GM12878 (cell line): ENCODE data around the gene COX10. TPM values are rescaled to one million over a fixed set of nuclear protein-coding genes. Genes with fewer than 3 reads are reported as not detected.

ENCODE experiments used
- ATAC-seq: fragments of 200-7000 bp; cut with Tn5 transposase; 3 replicates; pipeline ENCODE4 v1.9.1; 2020; ENCODE audit warnings: mild to moderate bottlenecking, moderate library complexity
- BruUV-seq: library from RNA; stranded (reverse); fragments of 400-500 nt; replicated peaks from 2 replicates; lab custom pipeline; 2021; lab: Mats Ljungman, UMichigan
- CTCF ChIA-PET: fragments of 300-600 bp; sonication (Branson Sonifier 250); formaldehyde crosslinking; extraction: SDS; loops from one replicate; lab custom pipeline; 2021; ENCODE audit warnings: inconsistent platforms; lab: Yijun Ruan, JAX
- POLR2A ChIA-PET: fragments of 350-600 bp; formaldehyde crosslinking; extraction: SDS; loops from one replicate; lab custom pipeline; 2021; ENCODE audit warnings: inconsistent platforms; lab: Charles Lee
- RAD21 ChIA-PET: fragments of 300-600 bp; sonication (Branson Sonifier 250); formaldehyde crosslinking; loops from one replicate; lab custom pipeline; 2023; ENCODE audit warnings: antibody characterized with exemption; ENCODE audit not compliant: unreplicated experiment; lab: Charles Lee
- SMC1A ChIA-PET: fragments of 300-600 bp; sonication (Branson Sonifier 250); formaldehyde crosslinking; loops from one replicate; lab custom pipeline; 2023; ENCODE audit not compliant: unreplicated experiment, uncharacterized antibody; lab: Charles Lee
- DNase-seq: peaks from one replicate; pipeline ENCODE4 v3.0.0-alpha.2; 2011; ENCODE audit warnings: low read depth, low spot score
- FAIRE-seq: peaks from 3 replicates; lab custom pipeline; 2011; peaks lifted over from hg19 to GRCh38; lab: Jason Lieb, UNC
- H2AFZ ChIP-seq: 2 replicates; pipeline ENCODE4 v1.6.0; 2011; ENCODE audit warnings: low read depth, low read length, control low read depth; ENCODE audit not compliant: control insufficient read depth
- H3K27ac ChIP-seq: 2 replicates; pipeline ENCODE4 v1.5.1; 2011; ENCODE audit warnings: control low read depth; ENCODE audit not compliant: control insufficient read depth, insufficient read depth
- H3K27me3 ChIP-seq, 2 experiments: replicated peaks in 1 of 2; 2 replicates each; pipeline versions ENCODE4 v1.6.0 to v1.6.1; 2011; ENCODE audit warnings: low read length in 1 of 2; ENCODE audit not compliant: control insufficient read depth in 2 of 2, insufficient read depth in 2 of 2
- H3K36me3 ChIP-seq, 2 experiments: 2 replicates each; pipeline ENCODE4 v1.5.1; 2011; ENCODE audit warnings: low read length in 1 of 2; ENCODE audit not compliant: control insufficient read depth in 2 of 2, insufficient read depth in 2 of 2
- H3K4me1 ChIP-seq: 2 replicates; pipeline ENCODE4 v1.6.1; 2011; ENCODE audit warnings: mild to moderate bottlenecking, low read length, moderate library complexity, mixed read lengths; ENCODE audit not compliant: control insufficient read depth, insufficient read depth
- H3K4me2 ChIP-seq: 2 replicates; pipeline ENCODE4 v1.6.0; 2011; ENCODE audit warnings: control low read depth; ENCODE audit not compliant: control insufficient read depth, insufficient read depth
- H3K4me3 ChIP-seq: fragments of 200-600 bp; sonication (generic); 2 replicates; pipeline ENCODE4 v1.5.1; 2016
- H3K79me2 ChIP-seq: 2 replicates; pipeline ENCODE4 v1.6.0; 2011; ENCODE audit warnings: low read length; ENCODE audit not compliant: control insufficient read depth, insufficient read depth
- H3K9ac ChIP-seq: 2 replicates; pipeline ENCODE4 v1.8.0; 2011; ENCODE audit warnings: low read length, control low read depth, mixed read lengths; ENCODE audit not compliant: control insufficient read depth, insufficient read depth
- H3K9me3 ChIP-seq: replicated peaks from 3 replicates; pipeline ENCODE4 v1.5.1; 2011; ENCODE audit warnings: mild to moderate bottlenecking, low read length; ENCODE audit not compliant: control insufficient read depth, insufficient read depth
- H4K20me1 ChIP-seq: 2 replicates; pipeline ENCODE4 v1.6.0; 2011; ENCODE audit not compliant: control insufficient read depth, insufficient read depth
- ASH2L ChIP-seq: fragments of 300-600, 200-600 bp; sonication (generic); IDR thresholded peaks from 2 replicates; pipeline ENCODE4 v1.6.1; 2017; ENCODE audit warnings: low read depth, mild to moderate bottlenecking, borderline replicate concordance
- BACH1 ChIP-seq: fragments of 450-650 bp; IDR thresholded peaks from 2 replicates; pipeline ENCODE4 v1.6.1; 2017; ENCODE audit warnings: mild to moderate bottlenecking, borderline replicate concordance
- CEBPB ChIP-seq, 2 experiments: fragments of 150-350 bp in 1 of 2; IDR thresholded peaks; 2 replicates each; pipeline ENCODE4 v1.6.1; 2012 to 2014; ENCODE audit warnings: low read depth in 2 of 2, low read length in 2 of 2, borderline replicate concordance in 1 of 2, inconsistent platforms in 1 of 2
- CUX1 ChIP-seq: IDR thresholded peaks from 2 replicates; pipeline ENCODE4 v1.6.1; 2012; ENCODE audit warnings: improper control_type of control experiment, low read depth, low read length; ENCODE audit not compliant: insufficient replicate concordance
- HDAC2 ChIP-seq: fragments of 200-600 bp; sonication (generic); IDR thresholded peaks from 2 replicates; pipeline ENCODE4 v1.6.1; 2017
- IRF4 ChIP-seq: IDR thresholded peaks from 2 replicates; pipeline ENCODE4 v1.6.1; 2011; ENCODE audit warnings: low read depth, low read length
- TAF1 ChIP-seq: IDR thresholded peaks from 2 replicates; pipeline ENCODE4 v1.6.1; 2011; ENCODE audit warnings: mild to moderate bottlenecking, low read depth, low read length, borderline replicate concordance
- TCF7 ChIP-seq: IDR thresholded peaks from 2 replicates; pipeline ENCODE4 v1.6.1; 2014; ENCODE audit warnings: antibody characterized with exemption, borderline replicate concordance
- YY1 ChIP-seq: IDR thresholded peaks from 2 replicates; pipeline ENCODE4 v1.6.1; 2011; ENCODE audit warnings: low read depth, mild to moderate bottlenecking, low read length
- ZNF384 ChIP-seq: IDR thresholded peaks from 2 replicates; pipeline ENCODE4 v1.6.1; 2012; ENCODE audit warnings: low read depth, mild to moderate bottlenecking, low read length, improper control_type of control experiment, borderline replicate concordance
- WGBS: methylation state at CpG from one replicate; pipeline ENCODE4 v1.1.6; 2016; ENCODE audit warnings: low lambda C conversion rate; ENCODE audit not compliant: insufficient replicate concordance, insufficient coverage; ENCODE audit errors: missing lambda C conversion rate; 5-methylcytosine and 5-hydroxymethylcytosine counted together
- in situ Hi-C: fragments of 300-500 bp; cut with MboI; formaldehyde crosslinking; loops from 9 replicates; pipeline ENCODE4 v1.14.3; 2018; ENCODE audit warnings: mixed read lengths
- intact Hi-C: fragments of 100-400 bp; cut with micrococcal nuclease; formaldehyde crosslinking; loops from one replicate; pipeline ENCODE4 v1.14.2; 2022; ENCODE audit not compliant: unreplicated experiment
- polyA plus RNA-seq, 11 experiments: library from polyadenylated mRNA; depleted of rRNA in 4 of 11; unstranded in 6 of 11; stranded (reverse) in 5 of 11; fragments of >200 nt; fragmentation: Nextera tagmentation in 4 of 11; fragmentation: Illumina TruSeq in 1 of 11; extraction: Ambion mirVana in 4 of 11; extraction: Trizol in 1 of 11; gene quantifications; 1 replicate in 1 of 11; 2 replicates in 10 of 11; pipeline versions ENCODE4 v1.2.1 to v1.2.3, GENCODE V29; 2011 to 2016; ENCODE audit warnings: inconsistent platforms in 2 of 11, missing spikeins in 2 of 11, low read depth in 1 of 11
- total RNA-seq, 4 experiments: library from RNA; depleted of rRNA in 3 of 4; stranded (reverse); fragments of >200 nt in 3 of 4; fragmentation: Illumina TruSeq in 1 of 4; extraction: Trizol in 1 of 4; gene quantifications; 2 replicates each; pipeline versions ENCODE4 v1.2.1 to v1.2.3, GENCODE V29; 2013 to 2021
- TF ChIP-seq, protein P1 (sequence below): fragments of 450-650 bp; IDR thresholded peaks from 2 replicates; pipeline ENCODE4 v1.6.1; 2017; ENCODE audit warnings: antibody characterized with exemption, mild to moderate bottlenecking, moderate library complexity

COX10 gene
- total and polyA plus RNA-seq, 10 of the 15 experiments (the other 5 are each of a cell fraction or from before 2014, with no cell fraction given), result 9.6 to 29.4 (median 21.3) TPM

DNA sequence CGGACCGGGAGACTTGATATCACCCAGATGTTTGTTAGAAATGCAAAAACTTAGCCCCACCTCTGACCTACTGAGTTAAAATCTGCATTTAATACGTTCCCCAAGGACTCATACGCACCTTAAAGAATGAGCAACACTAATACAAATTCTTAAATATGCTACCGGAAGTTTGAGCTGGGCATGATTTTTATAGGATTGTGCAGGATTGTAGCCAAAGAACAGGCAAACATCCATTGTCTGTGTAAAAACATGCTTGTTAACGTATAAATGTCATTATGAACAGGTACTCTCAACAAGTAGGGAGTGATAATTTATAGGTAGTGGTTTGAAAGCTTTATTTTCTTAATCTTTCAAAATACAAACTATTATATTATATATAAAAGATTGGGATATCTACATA is 22.3 kb upstream of the COX10 start (continued):
- no peak for TF ChIP-seq ASH2L
- no peak for TF ChIP-seq CUX1
- TF ChIP-seq, all 136 proteins: peak for 0

DNA sequence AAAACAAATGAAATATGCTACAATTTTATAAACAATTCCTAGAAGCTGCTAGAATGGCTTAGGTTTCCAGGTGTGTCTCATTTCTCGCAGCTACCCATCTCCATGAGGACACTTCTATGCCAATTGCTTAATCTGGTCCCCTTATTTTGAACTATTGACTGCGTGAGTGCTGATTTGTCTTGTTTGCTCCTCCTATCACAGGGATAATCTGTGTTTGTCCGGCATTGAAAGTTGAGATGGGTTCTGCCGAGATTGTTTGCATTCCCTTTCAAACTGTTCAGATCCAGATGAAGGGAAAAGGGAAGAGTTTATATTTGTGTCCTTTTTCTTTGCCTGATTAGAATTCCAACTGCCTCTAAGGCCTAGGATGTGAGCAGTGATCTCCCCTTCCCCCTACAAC is 21.7 kb upstream of the COX10 start:
- Histone ChIP-seq H3K79me2 (no peaks in the 10 kb centered on the region), H3K4me1 (peaks cover 6% of the 10 kb centered on the region; the same call in 1 of the 2 replicates), H3K27me3 (no peaks in the 10 kb centered on the region), H3K27ac (no peak overlapping the region), H4K20me1 (no peaks in the 10 kb centered on the region), H3K4me3 (no peak overlapping the region), H3K9ac (no peak overlapping the region), H2AFZ (no peak overlapping the region), H3K9me3 (no peaks in the 10 kb centered on the region), H3K36me3 (no peaks in the 10 kb centered on the region; a peak in 1 of 4 replicates), H3K4me2 (no peak overlapping the region)
- POLR2A ChIA-PET, result no interaction called here
- FAIRE-seq (no peak), DNase-seq (no peak), ATAC-seq (no peak)
- CTCF ChIA-PET, result interaction anchor here (0.6 to 1.0 kb wide), 2 partner anchors 18 to 143 kb away, joined by 3 to 4 read pairs; no protein-coding TSS in a partner anchor
- 100% methylated on average over 4 of the region's 4 CpGs for WGBS
- in situ Hi-C loops, result no loop called here
- RAD21 ChIA-PET, result no interaction called here
- no TSS peak for BruUV-seq
- SMC1A ChIA-PET, result interaction anchor here (1.3 kb wide), 1 partner anchor 10 kb away, joined by 3 read pairs; no protein-coding TSS in a partner anchor
- intact Hi-C loops, result no loop called here
- TF ChIP-seq CEBPB (IDR thresholded peaks at IDR 0.05; ENCODE audit: borderline replicate concordance in 1 of 2, low read depth in 2 of 2, low read length in 2 of 2), result no peak
- no peak for TF ChIP-seq ZNF384
- TF ChIP-seq TCF7, result no peak
- no peak for TF ChIP-seq BACH1
- TF ChIP-seq IRF4, result no peak
- TF ChIP-seq TAF1, result no peak
- TF ChIP-seq HDAC2, result no peak
- no peak for TF ChIP-seq YY1
- TF ChIP-seq, protein P1, sequence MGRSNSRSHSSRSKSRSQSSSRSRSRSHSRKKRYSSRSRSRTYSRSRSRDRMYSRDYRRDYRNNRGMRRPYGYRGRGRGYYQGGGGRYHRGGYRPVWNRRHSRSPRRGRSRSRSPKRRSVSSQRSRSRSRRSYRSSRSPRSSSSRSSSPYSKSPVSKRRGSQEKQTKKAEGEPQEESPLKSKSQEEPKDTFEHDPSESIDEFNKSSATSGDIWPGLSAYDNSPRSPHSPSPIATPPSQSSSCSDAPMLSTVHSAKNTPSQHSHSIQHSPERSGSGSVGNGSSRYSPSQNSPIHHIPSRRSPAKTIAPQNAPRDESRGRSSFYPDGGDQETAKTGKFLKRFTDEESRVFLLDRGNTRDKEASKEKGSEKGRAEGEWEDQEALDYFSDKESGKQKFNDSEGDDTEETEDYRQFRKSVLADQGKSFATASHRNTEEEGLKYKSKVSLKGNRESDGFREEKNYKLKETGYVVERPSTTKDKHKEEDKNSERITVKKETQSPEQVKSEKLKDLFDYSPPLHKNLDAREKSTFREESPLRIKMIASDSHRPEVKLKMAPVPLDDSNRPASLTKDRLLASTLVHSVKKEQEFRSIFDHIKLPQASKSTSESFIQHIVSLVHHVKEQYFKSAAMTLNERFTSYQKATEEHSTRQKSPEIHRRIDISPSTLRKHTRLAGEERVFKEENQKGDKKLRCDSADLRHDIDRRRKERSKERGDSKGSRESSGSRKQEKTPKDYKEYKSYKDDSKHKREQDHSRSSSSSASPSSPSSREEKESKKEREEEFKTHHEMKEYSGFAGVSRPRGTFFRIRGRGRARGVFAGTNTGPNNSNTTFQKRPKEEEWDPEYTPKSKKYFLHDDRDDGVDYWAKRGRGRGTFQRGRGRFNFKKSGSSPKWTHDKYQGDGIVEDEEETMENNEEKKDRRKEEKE, result no peak
